K562 (cell line): ENCODE results near the gene TRIM37. TPM values are rescaled to one million over a fixed set of nuclear protein-coding genes. Genes with fewer than 3 reads are reported as not detected.
A peak's percentile ranks its signal among the peaks of the same experiment; 100 is the strongest.

Experiments used
- BACH1 ChIP-seq: fragments of 200-800 bp; sonication (Bioruptor generic); IDR thresholded peaks from 2 replicates; pipeline ENCODE4 v1.6.1; 2016; ENCODE audit warnings: missing genetic modification characterization, missing compliant biosample characterization
- FOS ChIP-seq: IDR thresholded peaks from 3 replicates; pipeline ENCODE4 v1.6.1; 2011; ENCODE audit not compliant: insufficient read length; ENCODE audit errors: extremely low read depth
- ILK ChIP-seq: fragments of 450-650 bp; IDR thresholded peaks from 2 replicates; pipeline ENCODE4 v1.6.1; 2016; ENCODE audit warnings: missing genetic modification characterization, low read depth, mild to moderate bottlenecking, missing compliant biosample characterization, moderate library complexity, borderline replicate concordance
- MTA3 ChIP-seq: fragments of 450-650 bp; formaldehyde crosslinking; IDR thresholded peaks from 2 replicates; pipeline ENCODE4 v1.6.1; 2017; ENCODE audit warnings: mild to moderate bottlenecking, borderline replicate concordance
- POLR2B ChIP-seq: fragments of 450-650 bp; IDR thresholded peaks from 2 replicates; pipeline ENCODE4 v1.6.1; 2018; ENCODE audit warnings: low read depth; ENCODE audit not compliant: partially characterized antibody
- TAF9B ChIP-seq: fragments of 450-650 bp; IDR thresholded peaks from 2 replicates; pipeline ENCODE4 v1.6.1; 2018; ENCODE audit warnings: mild to moderate bottlenecking; ENCODE audit not compliant: partially characterized antibody
- TCF3 ChIP-seq: sonication (generic); formaldehyde crosslinking; IDR thresholded peaks from 2 replicates; pipeline ENCODE4 v1.4.0; 2020; ENCODE audit warnings: mild to moderate bottlenecking, missing genetic modification reagents
- THRA ChIP-seq: fragments of 450-650 bp; IDR thresholded peaks from 2 replicates; pipeline ENCODE4 v1.6.1; 2017; ENCODE audit warnings: mild to moderate bottlenecking, moderate library complexity
- ZBTB11 ChIP-seq, 3 experiments: fragments of 200-800 bp in 1 of 3; fragments of 250-450 bp in 1 of 3; fragments of 450-650 bp in 1 of 3; sonication (Bioruptor Pico) in 1 of 3; sonication (Bioruptor generic) in 1 of 3; formaldehyde crosslinking in 1 of 3; IDR thresholded peaks; 2 replicates each; pipeline versions ENCODE4 v1.6.1 to v1.8.0; 2016 to 2022; ENCODE audit warnings: mild to moderate bottlenecking in 2 of 3, missing genetic modification characterization in 2 of 3, missing compliant biosample characterization in 1 of 3, moderate library complexity in 1 of 3
- ZBTB34 ChIP-seq: fragments of 250-450 bp; sonication (Bioruptor Pico); IDR thresholded peaks from 2 replicates; pipeline ENCODE4 v1.8.0; 2021; ENCODE audit warnings: mild to moderate bottlenecking, moderate library complexity
- polyA plus RNA-seq, 8 experiments: library from polyadenylated mRNA; depleted of rRNA in 4 of 8; stranded (reverse) in 5 of 8; unstranded in 3 of 8; fragments of >200 nt; fragmentation: Nextera tagmentation in 2 of 8; fragmentation: Illumina TruSeq in 1 of 8; extraction: Ambion mirVana in 2 of 8; extraction: Trizol in 1 of 8; gene quantifications; 2 replicates each; pipeline versions ENCODE4 v1.2.1 to v1.2.3, GENCODE V29; 2011 to 2014; ENCODE audit warnings: inconsistent platforms in 1 of 8, missing spikeins in 1 of 8
- total RNA-seq, 7 experiments: library from RNA; depleted of rRNA in 6 of 7; stranded (reverse); fragments of >200 nt in 6 of 7; fragmentation: Illumina TruSeq in 2 of 7; extraction: Trizol in 2 of 7; gene quantifications; 2 replicates each; pipeline versions ENCODE4 v1.2.1 to v1.2.3, GENCODE V29; 2011 to 2021; ENCODE audit warnings: low replicate concordance in 1 of 7

Gene TRIM37
- total and polyA plus RNA-seq, 9 of the 15 experiments (the other 6 are each of a cell fraction or from before 2014, with no cell fraction given): 4.5 to 31.4 (median 23.8) TPM

- peak in 1 of 3 experiments; percentile 31; a peak in 1 of 6 replicates for TF ChIP-seq ZBTB11 (CRISPR knock-in tag; IDR thresholded peaks at IDR 0.05)
- no peak for TF ChIP-seq ZBTB34
- peak; percentile 92 for TF ChIP-seq TAF9B
- TF ChIP-seq BACH1 (tag): peak; percentile 88; the same call in 1 of the 2 replicates
- no peak for TF ChIP-seq THRA
- TF ChIP-seq FOS: peak; percentile 98
- peak; percentile 69 for TF ChIP-seq POLR2B
- 0 out of 2 replicates have a peak, but pooled peaks have one; percentile 28 for TF ChIP-seq MTA3
- no peak for TF ChIP-seq TCF3 (CRISPR knock-in tag)
- no peak for TF ChIP-seq ILK (tag)
Observed at GRCh38 chr17:59154721-59155438, 48.2 kb upstream of the TRIM37 start, which contains the start of gene SKA2 (continued).
